Esophagus squamous epithelium (tissue), 4 donors: ENCODE measurements around the gene FADS3.

ENCODE experiments used
- CTCF ChIP-seq, 6 experiments: fragments of 450-650 bp in 4 of 6; fragments of 200-600 bp in 2 of 6; sonication (generic) in 2 of 6; IDR thresholded peaks; one replicate each; pipeline ENCODE4 v1.5.1; 2016 to 2019; ENCODE audit warnings: antibody characterized with exemption in 6 of 6, mild to moderate bottlenecking in 4 of 6, moderate library complexity in 4 of 6
- POLR2A ChIP-seq, 4 donors: fragments of 450-650 bp; IDR thresholded peaks; one replicate each; pipeline ENCODE4 v1.6.1; 2017; ENCODE audit warnings: antibody characterized with exemption in 4 of 4, mild to moderate bottlenecking in 4 of 4, moderate library complexity in 3 of 4

GRCh38 chr11:61826930-61827570 lies 64.3 kb downstream of the FADS3 start:
- TF ChIP-seq CTCF (IDR thresholded peaks at IDR 0.05) = no peak
- TF ChIP-seq POLR2A (IDR thresholded peaks at IDR 0.05) = no peak
